Measurements from ENCODE around the gene ASTE1. TPM values are rescaled to one million over a fixed set of nuclear protein-coding genes. Genes with fewer than 3 reads are reported as not detected.
A peak's percentile ranks its signal among the peaks of the same experiment; 100 is the strongest.
"Not testable (repeated sequence)": the region's sequence is repeated elsewhere in the genome, so short reads cannot be mapped to it uniquely, and the experiment has no call there.

ASTE1 gene
- polyA plus RNA-seq, 3 donors = 11.9 to 14.0 (median 13.7) TPM

- no peak for DNase-seq (ENCODE audit: extremely low read depth in 1 of 11, low read depth in 9 of 11, low spot score in 4 of 11)
Measured at GRCh38 chr3:131031660-131032059, 5.0 kb upstream of the ASTE1 start.

- DNase-seq (ENCODE audit: extremely low read depth in 1 of 11, low read depth in 9 of 11, low spot score in 4 of 11) = no peak
Measured at GRCh38 chr3:131028844-131029243, 2.2 kb upstream of the ASTE1 start.

DNA sequence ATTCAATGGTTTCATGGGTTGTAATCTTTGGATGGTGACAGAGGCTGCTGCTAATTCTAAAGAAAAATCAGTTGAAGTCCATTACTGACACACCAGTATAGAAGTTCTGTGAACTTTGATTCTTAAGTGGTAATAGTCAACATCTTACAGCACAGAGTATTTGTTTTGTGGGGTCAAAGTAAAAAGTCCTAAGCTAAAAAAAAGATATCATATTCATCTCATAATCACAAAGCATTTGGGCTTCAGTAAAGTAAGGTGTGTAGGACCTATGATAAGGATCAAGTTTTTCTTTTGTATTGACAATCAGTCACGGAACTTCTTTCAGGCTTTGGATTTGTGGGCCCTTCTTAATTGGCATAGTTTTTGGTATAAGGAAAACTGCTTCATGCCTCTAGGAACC, 1.1 kb downstream of the ASTE1 start:
- DNase-seq (ENCODE audit: extremely low read depth in 1 of 11, low read depth in 9 of 11, low spot score in 4 of 11) = no peak

DNA sequence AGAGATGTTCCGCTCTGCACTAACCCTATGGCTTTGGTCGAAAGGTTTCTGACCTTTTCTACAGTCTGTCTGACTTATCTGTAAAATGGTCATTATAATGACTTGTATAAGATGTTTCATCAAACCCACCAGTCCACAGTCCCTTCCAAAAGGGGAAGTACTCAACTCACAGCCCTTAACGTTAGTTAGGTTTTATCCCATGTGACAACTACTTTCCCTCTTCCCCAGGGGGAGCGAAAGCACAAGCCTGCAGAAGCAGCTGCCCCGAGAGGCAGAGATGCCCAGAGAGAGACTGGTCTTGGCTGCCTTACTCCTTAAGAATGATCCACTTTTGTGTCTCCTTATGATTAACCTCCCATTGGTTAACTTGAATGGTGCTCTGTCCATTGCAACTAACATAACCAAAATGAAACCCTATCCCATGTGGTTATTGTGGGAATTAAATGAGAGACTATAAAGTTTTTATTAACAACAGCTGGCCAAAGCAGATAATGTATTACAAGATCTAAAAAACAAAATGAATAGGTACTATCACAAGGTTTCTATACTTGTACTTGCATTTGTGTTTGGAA, 6.4 kb downstream of the ASTE1 start:
- no peak for DNase-seq (ENCODE audit: extremely low read depth in 1 of 11, low read depth in 9 of 11, low spot score in 4 of 11)

DNA sequence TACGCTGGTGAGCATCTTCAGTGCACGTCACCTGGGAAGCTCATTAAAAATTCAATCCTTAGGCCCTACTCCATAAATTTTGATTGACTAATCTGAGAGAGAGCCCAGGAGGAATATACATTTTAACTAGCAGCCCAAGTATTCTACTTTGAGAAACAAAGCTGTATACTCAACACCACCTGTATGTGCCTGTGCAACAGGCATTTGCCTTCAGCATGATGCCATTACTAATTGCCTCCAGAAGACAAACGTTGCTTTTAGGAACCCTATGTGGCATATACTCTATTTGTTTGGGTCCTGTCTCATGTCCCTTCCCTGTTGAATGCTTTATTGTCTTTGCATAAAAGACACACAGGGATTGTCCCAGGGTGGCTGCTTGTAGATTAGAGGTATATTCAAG, 7.7 kb downstream of the ASTE1 start:
- no peak for DNase-seq (ENCODE audit: extremely low read depth in 1 of 11, low read depth in 9 of 11, low spot score in 4 of 11)

DNA sequence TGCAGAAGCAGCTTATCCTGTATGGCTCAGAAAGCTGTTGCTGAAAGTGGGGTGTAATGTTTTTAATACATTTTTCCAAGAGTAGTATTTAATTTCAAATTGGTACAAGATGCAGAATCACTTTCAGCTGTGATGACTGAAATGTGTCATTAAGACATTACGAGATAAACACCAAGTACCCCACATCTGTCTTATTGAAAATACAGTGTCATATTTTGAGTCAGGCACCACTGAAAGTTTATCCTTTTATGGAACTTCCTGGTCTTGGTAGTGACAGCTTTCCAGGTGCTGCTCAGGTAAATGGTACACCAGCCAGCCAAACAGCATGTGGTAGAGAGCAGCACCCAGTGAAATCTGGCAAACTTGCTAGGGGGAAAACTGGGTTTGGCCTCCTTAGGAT, 16.9 kb downstream of the ASTE1 start:
- no peak for DNase-seq (ENCODE audit: extremely low read depth in 1 of 11, low read depth in 9 of 11, low spot score in 4 of 11)

GRCh38 chr3:131008326-131008725, 18.3 kb downstream of the ASTE1 start:
- no peak for DNase-seq (ENCODE audit: extremely low read depth in 1 of 11, low read depth in 9 of 11, low spot score in 4 of 11)

DNA sequence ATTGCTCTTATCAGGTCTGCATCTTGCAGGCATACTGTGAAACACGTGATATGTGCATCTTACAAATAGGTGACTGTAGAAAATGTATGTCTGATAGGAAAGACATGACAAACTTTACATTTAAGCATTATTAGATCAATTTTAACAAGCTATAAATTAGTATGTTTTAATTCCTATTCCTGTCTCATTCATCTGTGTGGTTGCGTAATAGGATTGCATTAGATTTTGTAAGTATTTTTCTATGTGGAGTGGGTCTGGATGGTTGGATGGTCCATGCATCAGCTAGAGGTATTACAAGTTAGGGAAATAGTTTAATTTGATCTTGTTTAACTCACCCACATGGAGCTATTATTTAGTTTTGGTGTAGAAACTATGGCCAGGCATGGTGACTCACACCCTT, 18.8 kb downstream of the ASTE1 start:
- DNase-seq (ENCODE audit: extremely low read depth in 1 of 11, low read depth in 9 of 11, low spot score in 4 of 11) = no peak

DNA sequence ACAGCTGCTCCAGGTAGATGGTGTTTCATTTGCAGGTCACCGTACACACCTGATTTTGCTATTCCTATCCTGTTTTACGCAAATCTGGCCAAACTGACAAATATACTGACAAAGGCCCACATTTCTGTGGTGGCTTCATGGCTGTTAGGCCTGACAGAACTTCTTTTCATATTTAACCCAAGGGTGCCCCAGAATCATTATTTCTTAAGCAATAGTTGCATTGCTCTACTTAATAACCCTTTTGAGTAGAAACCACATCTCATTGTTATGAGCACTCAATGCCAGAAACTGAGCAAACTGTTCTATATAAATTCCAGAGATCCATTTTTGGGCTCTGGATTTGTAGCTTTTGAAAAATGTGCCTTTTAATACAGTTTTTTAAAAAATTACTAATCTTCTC, 19.4 kb downstream of the ASTE1 start:
- DNase-seq (ENCODE audit: extremely low read depth in 1 of 11, low read depth in 9 of 11, low spot score in 4 of 11) = no peak

- DNase-seq (ENCODE audit: extremely low read depth in 1 of 11, low read depth in 9 of 11, low spot score in 4 of 11) = no peak
Measured at GRCh38 chr3:131004603-131005002, 22.0 kb downstream of the ASTE1 start.

DNA sequence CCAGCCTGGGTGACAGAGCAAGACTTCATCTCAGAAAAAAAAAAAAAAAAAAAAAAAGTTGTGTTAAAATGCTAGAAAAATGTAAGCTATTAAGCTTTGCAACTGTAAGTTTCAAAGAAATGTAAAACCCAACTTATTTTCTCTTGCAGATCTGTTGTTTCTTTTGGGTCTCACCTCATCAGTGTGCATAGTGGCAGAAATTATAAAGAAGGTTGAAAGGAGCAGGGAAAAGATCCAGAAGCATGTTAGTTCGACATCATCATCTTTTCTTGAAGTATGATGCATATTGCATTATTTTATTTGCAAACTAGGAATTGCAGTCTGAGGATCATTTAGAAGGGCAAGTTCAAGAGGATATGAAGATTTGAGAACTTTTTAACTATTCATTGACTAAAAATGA, 25.6 kb downstream of the ASTE1 start:
- no peak for DNase-seq (ENCODE audit: extremely low read depth in 1 of 11, low read depth in 9 of 11, low spot score in 4 of 11)

DNA sequence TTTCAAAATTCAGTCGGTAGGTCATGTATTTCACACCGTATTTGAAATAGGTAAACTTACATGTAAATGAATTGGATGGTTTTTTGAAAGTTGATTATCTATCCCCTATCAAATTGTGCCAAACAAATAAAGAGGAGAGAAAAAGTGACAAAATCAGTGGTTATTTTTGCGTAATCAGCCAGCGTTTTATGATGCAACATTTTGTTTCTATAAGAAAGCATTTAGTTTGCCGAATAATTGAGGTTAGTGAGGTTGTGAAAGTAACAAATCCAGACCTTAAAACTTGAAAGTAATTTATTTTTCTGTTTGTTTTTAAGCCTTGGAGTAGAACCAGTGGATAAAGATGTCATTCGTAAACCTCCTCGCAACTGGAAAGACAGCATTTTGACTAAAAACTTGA, 29.3 kb downstream of the ASTE1 start:
- DNase-seq (ENCODE audit: extremely low read depth in 1 of 11, low read depth in 9 of 11, low spot score in 4 of 11) = no peak

DNA sequence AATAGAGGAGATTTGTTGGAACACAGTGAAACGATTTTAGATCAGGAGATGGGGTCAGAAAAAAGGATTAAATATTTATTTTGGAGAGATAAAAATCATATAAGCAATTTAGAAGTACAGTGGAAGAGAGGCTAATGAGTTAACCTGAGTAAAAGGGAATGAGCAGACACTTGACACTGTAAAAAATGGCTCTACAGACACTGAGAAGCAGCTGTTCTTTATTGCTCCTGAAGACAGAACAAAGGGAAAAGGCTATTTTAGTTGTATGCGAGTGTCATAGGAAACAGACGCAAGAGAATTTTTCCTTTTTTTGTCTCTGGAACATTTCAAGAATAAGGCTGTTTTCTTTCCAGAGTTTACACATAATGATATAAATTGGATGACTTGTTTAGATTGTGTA, 34.3 kb downstream of the ASTE1 start:
- peak in 3 of 11 donors; percentile 1 to 5 (median 1) for DNase-seq (ENCODE audit: extremely low read depth in 1 of 11, low read depth in 9 of 11, low spot score in 4 of 11)

DNA sequence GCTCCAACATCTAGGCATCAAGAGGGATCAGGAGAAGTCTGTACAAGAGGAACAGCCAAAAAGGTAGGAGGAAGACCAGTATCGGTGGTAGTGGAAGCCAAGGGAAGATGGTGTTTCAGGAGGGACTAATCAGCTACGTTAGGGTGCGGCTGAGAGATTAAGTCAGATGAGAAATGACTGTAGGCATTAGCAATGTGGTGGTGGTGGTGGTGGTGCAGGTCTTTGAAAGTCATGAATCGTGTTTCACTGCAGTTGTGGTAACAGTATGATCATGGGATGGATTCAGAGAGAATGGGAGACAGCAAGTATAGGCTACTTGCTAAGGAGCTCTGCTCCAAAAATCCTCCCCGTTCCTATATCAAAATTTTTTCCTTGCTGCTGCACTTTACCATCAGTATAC, 35.5 kb downstream of the ASTE1 start:
- no peak for DNase-seq (ENCODE audit: extremely low read depth in 1 of 11, low read depth in 9 of 11, low spot score in 4 of 11)

DNA sequence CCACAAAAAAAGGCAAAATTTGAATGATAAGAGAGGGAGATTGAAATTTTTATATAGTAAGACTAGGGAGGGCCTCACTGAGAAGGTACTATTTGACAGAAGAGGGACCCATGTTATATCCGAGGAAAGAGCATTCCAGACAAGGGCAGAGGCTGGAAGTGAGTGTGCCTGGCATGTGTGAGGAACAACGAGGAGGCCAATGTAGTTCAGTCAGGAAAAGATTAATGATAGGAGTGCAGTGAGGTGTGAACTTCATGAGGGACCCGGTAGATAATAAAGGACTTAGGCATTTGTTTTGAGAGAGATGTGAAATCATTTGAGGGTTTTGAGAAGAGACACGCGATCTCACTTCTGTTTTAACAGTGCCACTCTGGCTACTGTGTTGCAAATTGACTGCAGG, 36.3 kb downstream of the ASTE1 start:
- DNase-seq (ENCODE audit: extremely low read depth in 1 of 11, low read depth in 9 of 11, low spot score in 4 of 11) = no peak

DNA sequence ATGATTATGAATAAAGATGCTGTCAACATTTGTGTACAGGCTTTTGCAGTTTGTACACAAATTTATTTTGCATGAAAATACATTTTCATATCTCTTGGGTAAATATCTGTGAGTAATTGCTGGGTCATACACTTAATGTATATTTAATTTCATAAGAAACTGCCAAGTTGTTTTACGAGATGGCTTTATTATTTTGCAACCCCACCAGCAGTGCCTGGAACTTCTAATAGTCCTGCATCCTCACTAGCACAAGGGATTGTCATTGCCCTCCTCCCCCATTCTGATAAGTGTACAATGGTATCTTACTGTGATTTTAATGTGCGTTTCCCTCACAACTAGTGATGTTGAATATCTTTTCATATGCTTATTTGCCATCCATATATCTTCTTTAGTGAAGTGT, 45.2 kb downstream of the ASTE1 start:
- DNase-seq (ENCODE audit: extremely low read depth in 1 of 11, low read depth in 9 of 11, low spot score in 4 of 11) = no peak

- no peak for DNase-seq (ENCODE audit: extremely low read depth in 1 of 11, low read depth in 9 of 11, low spot score in 4 of 11)
Measured at GRCh38 chr3:130979117-130979516, 47.5 kb downstream of the ASTE1 start.

DNA sequence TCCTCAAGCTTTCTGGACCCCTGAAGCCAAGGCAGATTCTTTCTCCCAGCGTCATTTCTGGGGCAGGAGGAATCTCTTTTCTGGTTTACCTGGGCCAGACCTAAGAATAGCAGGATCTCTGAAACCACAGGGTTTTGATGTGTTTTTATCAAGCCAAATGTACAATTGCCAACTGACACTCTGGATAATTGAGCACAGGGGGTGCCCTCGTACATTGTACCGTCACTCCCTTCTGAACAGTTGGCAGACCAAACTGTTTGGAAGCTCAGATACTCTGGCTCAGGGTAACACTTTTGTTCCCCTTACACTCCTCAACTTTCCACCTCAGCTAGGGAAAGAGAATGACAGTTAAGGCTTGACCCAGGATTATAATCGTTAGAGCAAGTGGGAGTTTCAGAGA, 49.9 kb downstream of the ASTE1 start:
- DNase-seq (ENCODE audit: extremely low read depth in 1 of 11, low read depth in 9 of 11, low spot score in 4 of 11) = no peak

- DNase-seq (ENCODE audit: extremely low read depth in 1 of 11, low read depth in 9 of 11, low spot score in 4 of 11) = no peak
Measured at GRCh38 chr3:130975251-130975650, 51.4 kb downstream of the ASTE1 start.

- no peak for DNase-seq (ENCODE audit: extremely low read depth in 1 of 11, low read depth in 9 of 11, low spot score in 4 of 11)
Measured at GRCh38 chr3:130974201-130974600, 52.4 kb downstream of the ASTE1 start.

GRCh38 chr3:130973406-130973805, 53.2 kb downstream of the ASTE1 start:
- no peak for DNase-seq (ENCODE audit: extremely low read depth in 1 of 11, low read depth in 9 of 11, low spot score in 4 of 11)

DNA sequence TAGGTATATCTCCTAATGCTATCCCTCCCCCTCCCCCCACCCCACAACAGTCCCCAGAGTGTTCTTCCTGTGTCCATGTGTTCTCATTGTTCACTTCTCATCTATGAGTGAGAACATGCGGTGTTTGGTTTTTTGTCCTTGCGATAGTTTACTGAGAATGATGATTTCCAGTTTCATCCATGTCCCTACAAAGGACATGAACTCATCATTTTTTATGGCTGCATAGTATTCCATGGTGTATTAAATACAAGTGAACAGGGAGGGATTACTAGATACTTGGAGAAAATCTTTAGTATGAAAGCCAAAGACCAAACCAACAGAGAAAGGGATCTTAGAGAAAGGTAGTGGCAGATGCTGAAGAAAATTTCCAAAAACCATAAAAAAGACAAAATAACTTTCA, 54.0 kb downstream of the ASTE1 start:
- not testable (repeated sequence) for DNase-seq (ENCODE audit: extremely low read depth in 1 of 11, low read depth in 9 of 11, low spot score in 4 of 11)

All from renal cortex interstitium (tissue), 11 donors.